ENCODE measurements around the gene PARP12. TPM values are rescaled to one million over a fixed set of nuclear protein-coding genes. Genes with fewer than 3 reads are reported as not detected.

Gene PARP12
- polyA plus RNA-seq, 5 donors = 27.0 to 36.3 (median 29.9) TPM

- no peak for DNase-seq
Measured at GRCh38 chr7:140017034-140017433, 45.7 kb downstream of the PARP12 start.

- DNase-seq = no peak
Measured at GRCh38 chr7:140016540-140016939, 46.2 kb downstream of the PARP12 start.

- no peak for DNase-seq
Measured at GRCh38 chr7:140015471-140015970, 47.2 kb downstream of the PARP12 start.

- DNase-seq = no peak
Measured at GRCh38 chr7:140014123-140014522, 48.6 kb downstream of the PARP12 start.

GRCh38 chr7:140013676-140014075 is 49.1 kb downstream of the PARP12 start:
- DNase-seq = no peak

GRCh38 chr7:140010194-140010895 is 52.4 kb downstream of the PARP12 start:
- no peak for DNase-seq

GRCh38 chr7:140009735-140010134 is 53.0 kb downstream of the PARP12 start:
- no peak for DNase-seq

GRCh38 chr7:140008755-140009610 is 53.8 kb downstream of the PARP12 start:
- DNase-seq = no peak

- DNase-seq = no peak
Measured at GRCh38 chr7:140007051-140007690, 55.6 kb downstream of the PARP12 start.

- DNase-seq = no peak
Measured at GRCh38 chr7:140006600-140006999, 56.2 kb downstream of the PARP12 start.

- DNase-seq = no peak
Measured at GRCh38 chr7:140005754-140006503, 56.8 kb downstream of the PARP12 start.

- DNase-seq = no peak
Measured at GRCh38 chr7:140005341-140005740, 57.4 kb downstream of the PARP12 start.

- DNase-seq = no peak
Measured at GRCh38 chr7:140004672-140005071, 58.1 kb downstream of the PARP12 start.

GRCh38 chr7:140003913-140004382 is 58.8 kb downstream of the PARP12 start:
- no peak for DNase-seq

- DNase-seq = no peak
Measured at GRCh38 chr7:140000666-140001268, 62.0 kb downstream of the PARP12 start.

GRCh38 chr7:139999516-139999915 is 63.2 kb downstream of the PARP12 start:
- DNase-seq = no peak

- no peak for DNase-seq
Measured at GRCh38 chr7:139998572-139998971, 64.2 kb downstream of the PARP12 start.

- DNase-seq = peak; percentile 37 to 60
Measured at GRCh38 chr7:139995017-139995915, 67.5 kb downstream of the PARP12 start.

- no peak for DNase-seq
Measured at GRCh38 chr7:139994356-139994755, 68.4 kb downstream of the PARP12 start.

GRCh38 chr7:139993592-139993991 is 69.2 kb downstream of the PARP12 start:
- no peak for DNase-seq
